ELF-1 (cell line): ENCODE data around the gene ADAM30.
"Not testable (repeated sequence)": the region's sequence is repeated elsewhere in the genome, so short reads cannot be mapped to it uniquely, and the experiment has no call there.

Source experiments
- DNase-seq: peaks from one replicate; pipeline ENCODE4 v3.0.0-alpha.2; 2016; ENCODE audit warnings: low read depth, low spot score

ADAM30 gene

DNA sequence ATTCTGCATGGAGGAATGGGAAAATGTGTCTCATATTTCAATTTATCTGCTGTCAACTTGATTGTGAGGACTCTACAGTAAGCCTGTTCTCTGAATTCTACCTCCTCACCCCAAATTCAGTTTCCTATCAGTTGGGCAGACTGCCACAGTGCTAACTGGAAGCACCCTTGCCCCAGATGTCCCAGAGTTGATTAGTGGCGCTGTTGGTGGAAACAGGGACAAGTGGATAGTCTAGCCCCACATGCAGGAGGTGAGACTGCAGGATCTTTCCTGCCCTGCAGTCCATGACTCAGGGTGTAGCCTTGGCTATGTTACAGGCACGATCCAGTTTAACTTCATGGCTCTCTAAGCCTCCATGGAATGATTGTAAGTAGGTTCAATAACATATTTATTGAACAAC, 22.1 kb downstream of the ADAM30 start:
- no peak for DNase-seq

GRCh38 chr1:119873135-119874015, 22.9 kb downstream of the ADAM30 start:
- no peak for DNase-seq

DNA sequence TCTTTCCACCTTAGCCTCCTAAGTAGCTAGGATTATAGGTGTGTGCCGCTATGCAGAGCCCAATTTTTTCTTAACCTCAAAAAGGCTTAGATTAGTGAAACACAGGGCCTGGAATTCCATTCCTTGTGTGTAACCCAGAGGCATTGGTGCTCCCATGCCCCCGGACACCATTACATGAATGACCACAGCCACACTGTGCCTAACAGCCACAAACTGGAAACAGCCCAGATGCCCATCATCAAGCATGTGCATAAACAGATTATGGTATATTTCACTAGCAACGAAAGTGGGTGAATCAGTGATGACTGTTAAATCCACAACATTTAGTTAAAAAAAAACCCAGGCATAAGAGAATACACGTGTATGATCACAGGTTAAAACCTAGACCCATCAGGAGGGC, 24.4 kb downstream of the ADAM30 start:
- no peak for DNase-seq

- peak; percentile 92 for DNase-seq
Observed at GRCh38 chr1:119870917-119871596, 25.3 kb downstream of the ADAM30 start.

DNA sequence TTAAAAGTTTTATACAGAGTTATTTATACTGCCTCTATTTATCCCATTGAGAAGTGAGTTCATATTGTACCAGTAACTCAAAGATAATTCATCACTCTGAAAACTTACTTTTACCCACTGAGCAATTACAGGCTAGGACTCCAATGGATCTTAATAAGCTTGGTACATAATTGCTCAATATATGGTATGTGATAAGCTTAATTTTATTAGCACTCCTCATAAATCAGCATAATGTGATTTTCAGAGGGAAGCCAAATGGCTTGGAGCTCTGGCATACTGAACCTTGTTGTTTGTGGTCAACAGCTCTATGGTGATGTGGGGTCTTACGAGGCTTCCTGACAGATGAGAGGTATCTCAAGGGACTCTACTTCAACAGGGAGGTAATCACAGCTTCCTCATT, 26.3 kb downstream of the ADAM30 start:
- DNase-seq = no peak

DNA sequence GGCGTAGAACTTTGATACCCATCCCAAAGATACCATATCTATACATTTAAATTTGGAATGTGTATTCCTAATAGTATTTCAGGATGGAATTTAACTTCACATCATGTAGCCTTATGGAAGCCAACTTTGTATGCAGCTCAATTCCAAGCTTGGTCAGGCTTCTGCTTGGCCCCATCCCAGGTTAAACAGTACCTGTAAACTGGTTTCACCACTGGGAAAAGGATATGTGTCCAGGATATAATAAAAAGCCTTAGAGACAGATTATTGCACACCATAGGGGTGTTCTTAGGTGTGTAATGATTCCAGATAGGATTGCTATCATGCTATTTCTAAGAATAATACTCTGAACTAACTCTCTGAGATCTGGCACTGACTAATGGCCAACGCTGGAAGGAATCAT, 28.1 kb downstream of the ADAM30 start:
- no peak for DNase-seq

- DNase-seq = no peak
Observed at GRCh38 chr1:119866451-119866850, 29.9 kb downstream of the ADAM30 start.

DNA sequence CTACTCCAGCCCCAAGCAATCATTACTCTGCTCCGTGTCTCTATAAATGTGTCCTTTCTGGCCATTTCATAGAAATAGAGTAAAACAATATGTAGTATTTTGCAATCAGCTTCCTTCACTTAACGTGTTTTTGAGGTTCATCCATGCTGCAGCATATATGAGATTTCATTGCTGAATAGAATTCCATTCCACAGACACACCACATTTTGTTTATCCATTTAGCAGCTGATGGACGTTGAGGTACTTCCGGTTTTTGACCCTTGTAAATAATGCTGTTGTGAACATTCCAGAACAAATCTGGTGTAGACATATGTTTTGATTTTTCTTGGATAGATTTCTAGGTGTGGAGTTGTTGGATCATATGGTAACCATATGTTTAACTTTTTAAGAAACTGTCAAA, 30.7 kb downstream of the ADAM30 start:
- no peak for DNase-seq

DNA sequence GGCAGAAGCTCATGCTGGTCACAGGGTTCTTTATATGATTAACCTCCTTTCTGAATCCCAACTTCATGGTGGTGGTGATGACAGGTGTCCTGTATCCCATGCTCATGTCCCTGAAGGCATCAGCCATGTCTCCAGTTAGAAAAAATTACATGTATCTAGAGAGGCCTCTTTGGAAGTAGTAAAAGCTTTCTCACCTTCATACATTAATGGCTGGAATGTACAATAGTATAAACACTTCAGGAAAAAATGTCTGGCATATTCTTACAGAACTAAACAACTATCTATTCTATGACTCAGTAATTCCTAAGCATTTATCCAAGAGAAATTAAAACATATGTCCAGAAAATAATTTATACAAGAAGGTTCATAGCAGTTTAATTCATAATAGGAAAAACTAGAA, 34.0 kb downstream of the ADAM30 start:
- DNase-seq = no peak

GRCh38 chr1:119861547-119861946, 34.8 kb downstream of the ADAM30 start:
- DNase-seq = no peak

- no peak for DNase-seq
Observed at GRCh38 chr1:119859647-119860046, 36.7 kb downstream of the ADAM30 start.

GRCh38 chr1:119858556-119859214, 37.6 kb downstream of the ADAM30 start:
- not testable (repeated sequence) for DNase-seq

- no peak for DNase-seq
Observed at GRCh38 chr1:119858126-119858525, 38.2 kb downstream of the ADAM30 start.

GRCh38 chr1:119853155-119853554, 43.2 kb downstream of the ADAM30 start:
- DNase-seq = no peak

DNA sequence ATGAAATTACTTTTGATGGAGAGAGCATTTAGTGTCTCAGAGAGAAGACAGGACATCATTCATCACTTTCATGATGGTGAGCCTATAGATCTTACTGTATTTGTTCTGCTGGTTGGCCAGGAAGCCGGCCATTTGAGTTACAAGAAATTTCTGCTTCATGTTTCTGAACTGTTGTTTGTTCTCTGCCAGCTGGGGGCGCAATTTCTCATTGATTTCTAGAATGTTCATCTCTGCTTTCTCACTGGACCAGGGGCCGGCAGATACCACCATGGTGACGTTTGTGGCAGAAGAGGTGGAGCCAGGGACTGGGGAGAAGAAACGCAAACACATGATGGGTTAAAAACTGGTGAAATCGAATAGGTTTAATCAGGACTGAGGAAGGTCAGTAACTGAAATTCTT, 52.1 kb downstream of the ADAM30 start:
- DNase-seq = peak; percentile 17
